HG03521 (cell line): ENCODE measurements around the gene JPT2.
"Not testable (repeated sequence)": the region's sequence is repeated elsewhere in the genome, so short reads cannot be mapped to it uniquely, and the experiment has no call there.

ENCODE experiments used
- ATAC-seq: cut with Tn5 transposase; IDR thresholded peaks from one replicate; pipeline ENCODE4 v1.9.1; 2021; ENCODE audit warnings: mild to moderate bottlenecking, moderate library complexity; ENCODE audit not compliant: unreplicated experiment

Gene JPT2

GRCh38 chr16:1705688-1706385 lies 27.8 kb downstream of the JPT2 start, which contains the start of gene MAPK8IP3:
MAPK8IP3 (plus strand) TSS chr16:1706195; CDS start chr16:1706340, 145 bp downstream.
- ATAC-seq: peak; percentile 87

- peak; percentile 9 for ATAC-seq
These were observed 28.5 kb downstream of the JPT2 start for GRCh38 chr16:1706386-1707192.

- no peak for ATAC-seq
These were observed 29.2 kb downstream of the JPT2 start for GRCh38 chr16:1707193-1707790.

- ATAC-seq: no peak
These were observed 30.1 kb downstream of the JPT2 start for GRCh38 chr16:1708083-1708767.

- ATAC-seq: no peak
These were observed 30.7 kb downstream of the JPT2 start for GRCh38 chr16:1708768-1709180.

GRCh38 chr16:1709356-1709755 lies 31.3 kb downstream of the JPT2 start:
- ATAC-seq: no peak

- no peak for ATAC-seq
These were observed 32.9 kb downstream of the JPT2 start for GRCh38 chr16:1710811-1711507.

- ATAC-seq: no peak
These were observed 34.7 kb downstream of the JPT2 start for GRCh38 chr16:1712791-1713261.

GRCh38 chr16:1713331-1713730 lies 35.3 kb downstream of the JPT2 start:
- no peak for ATAC-seq

GRCh38 chr16:1713933-1714332 lies 35.9 kb downstream of the JPT2 start:
- no peak for ATAC-seq

- ATAC-seq: no peak
These were observed 37.1 kb downstream of the JPT2 start for GRCh38 chr16:1715220-1715619.

- ATAC-seq: not testable (repeated sequence)
These were observed 40.2 kb downstream of the JPT2 start for GRCh38 chr16:1718236-1718635.

GRCh38 chr16:1719559-1720229 lies 41.6 kb downstream of the JPT2 start:
- ATAC-seq: not testable (repeated sequence)

GRCh38 chr16:1721372-1721771 lies 43.3 kb downstream of the JPT2 start:
- no peak for ATAC-seq

- ATAC-seq: no peak
These were observed 45.5 kb downstream of the JPT2 start for GRCh38 chr16:1723450-1724147.

- no peak for ATAC-seq
These were observed 46.4 kb downstream of the JPT2 start for GRCh38 chr16:1724491-1724890.

- ATAC-seq: no peak
These were observed 48.8 kb downstream of the JPT2 start for GRCh38 chr16:1726661-1727502.
